Panc1 (cell line): ENCODE results near the gene LVRN.

Source experiments
- SIN3A ChIP-seq: IDR thresholded peaks from 2 replicates; pipeline ENCODE4 v1.6.1; 2012; ENCODE audit warnings: low read depth, mild to moderate bottlenecking, low read length, moderate library complexity, borderline replicate concordance; ENCODE audit not compliant: insufficient read depth
- TF ChIP-seq, protein P1 (sequence below): fragments of 450-650 bp; IDR thresholded peaks from 2 replicates; pipeline ENCODE4 v1.5.1; 2017; ENCODE audit warnings: mild to moderate bottlenecking
- TF ChIP-seq, protein P2 (sequence below), 2 experiments: IDR thresholded peaks; 2 replicates each; pipeline ENCODE4 v1.6.1; 2011 to 2012; ENCODE audit warnings: low read depth in 2 of 2, control low read depth in 1 of 2, low read length in 1 of 2, mild to moderate bottlenecking in 1 of 2, moderate library complexity in 1 of 2; ENCODE audit not compliant: insufficient read depth in 1 of 2

DNA sequence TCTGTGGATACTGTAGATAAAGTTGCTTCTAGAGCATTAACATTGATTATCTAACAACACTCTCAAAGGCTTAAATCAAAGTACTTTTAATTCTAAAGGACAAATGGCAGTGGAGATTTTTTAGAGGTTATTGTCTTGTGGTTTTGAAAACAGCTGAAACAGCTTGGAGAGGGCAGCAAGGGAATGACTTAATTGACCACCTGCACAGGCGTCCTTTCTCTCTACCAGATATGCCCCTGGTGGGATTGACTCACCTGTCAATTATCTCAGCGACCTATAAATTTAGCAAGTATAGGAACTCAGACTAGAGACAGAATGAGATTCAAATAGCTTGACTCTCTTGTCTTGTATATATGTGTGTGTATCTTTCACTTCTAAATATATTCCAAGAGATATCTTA lies 83.5 kb downstream of the LVRN start:
- TF ChIP-seq, protein P1, sequence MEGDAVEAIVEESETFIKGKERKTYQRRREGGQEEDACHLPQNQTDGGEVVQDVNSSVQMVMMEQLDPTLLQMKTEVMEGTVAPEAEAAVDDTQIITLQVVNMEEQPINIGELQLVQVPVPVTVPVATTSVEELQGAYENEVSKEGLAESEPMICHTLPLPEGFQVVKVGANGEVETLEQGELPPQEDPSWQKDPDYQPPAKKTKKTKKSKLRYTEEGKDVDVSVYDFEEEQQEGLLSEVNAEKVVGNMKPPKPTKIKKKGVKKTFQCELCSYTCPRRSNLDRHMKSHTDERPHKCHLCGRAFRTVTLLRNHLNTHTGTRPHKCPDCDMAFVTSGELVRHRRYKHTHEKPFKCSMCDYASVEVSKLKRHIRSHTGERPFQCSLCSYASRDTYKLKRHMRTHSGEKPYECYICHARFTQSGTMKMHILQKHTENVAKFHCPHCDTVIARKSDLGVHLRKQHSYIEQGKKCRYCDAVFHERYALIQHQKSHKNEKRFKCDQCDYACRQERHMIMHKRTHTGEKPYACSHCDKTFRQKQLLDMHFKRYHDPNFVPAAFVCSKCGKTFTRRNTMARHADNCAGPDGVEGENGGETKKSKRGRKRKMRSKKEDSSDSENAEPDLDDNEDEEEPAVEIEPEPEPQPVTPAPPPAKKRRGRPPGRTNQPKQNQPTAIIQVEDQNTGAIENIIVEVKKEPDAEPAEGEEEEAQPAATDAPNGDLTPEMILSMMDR: no peak
- no peak for TF ChIP-seq SIN3A
- TF ChIP-seq, protein P2, sequence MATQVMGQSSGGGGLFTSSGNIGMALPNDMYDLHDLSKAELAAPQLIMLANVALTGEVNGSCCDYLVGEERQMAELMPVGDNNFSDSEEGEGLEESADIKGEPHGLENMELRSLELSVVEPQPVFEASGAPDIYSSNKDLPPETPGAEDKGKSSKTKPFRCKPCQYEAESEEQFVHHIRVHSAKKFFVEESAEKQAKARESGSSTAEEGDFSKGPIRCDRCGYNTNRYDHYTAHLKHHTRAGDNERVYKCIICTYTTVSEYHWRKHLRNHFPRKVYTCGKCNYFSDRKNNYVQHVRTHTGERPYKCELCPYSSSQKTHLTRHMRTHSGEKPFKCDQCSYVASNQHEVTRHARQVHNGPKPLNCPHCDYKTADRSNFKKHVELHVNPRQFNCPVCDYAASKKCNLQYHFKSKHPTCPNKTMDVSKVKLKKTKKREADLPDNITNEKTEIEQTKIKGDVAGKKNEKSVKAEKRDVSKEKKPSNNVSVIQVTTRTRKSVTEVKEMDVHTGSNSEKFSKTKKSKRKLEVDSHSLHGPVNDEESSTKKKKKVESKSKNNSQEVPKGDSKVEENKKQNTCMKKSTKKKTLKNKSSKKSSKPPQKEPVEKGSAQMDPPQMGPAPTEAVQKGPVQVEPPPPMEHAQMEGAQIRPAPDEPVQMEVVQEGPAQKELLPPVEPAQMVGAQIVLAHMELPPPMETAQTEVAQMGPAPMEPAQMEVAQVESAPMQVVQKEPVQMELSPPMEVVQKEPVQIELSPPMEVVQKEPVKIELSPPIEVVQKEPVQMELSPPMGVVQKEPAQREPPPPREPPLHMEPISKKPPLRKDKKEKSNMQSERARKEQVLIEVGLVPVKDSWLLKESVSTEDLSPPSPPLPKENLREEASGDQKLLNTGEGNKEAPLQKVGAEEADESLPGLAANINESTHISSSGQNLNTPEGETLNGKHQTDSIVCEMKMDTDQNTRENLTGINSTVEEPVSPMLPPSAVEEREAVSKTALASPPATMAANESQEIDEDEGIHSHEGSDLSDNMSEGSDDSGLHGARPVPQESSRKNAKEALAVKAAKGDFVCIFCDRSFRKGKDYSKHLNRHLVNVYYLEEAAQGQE (IDR thresholded peaks at IDR 0.05; ENCODE audit: insufficient read depth in 1 of 2, low read depth in 2 of 2, low read length in 1 of 2): no peak
